Ishikawa (cell line): ENCODE results near the gene OR4K15.

Experiments used
- CEBPB ChIP-seq: IDR thresholded peaks from 2 replicates; pipeline ENCODE4 v1.6.1; 2012
- CREB1 ChIP-seq: IDR thresholded peaks from 2 replicates; pipeline ENCODE4 v1.6.1; 2012; ENCODE audit warnings: low read depth
- EGR1 ChIP-seq: IDR thresholded peaks from 2 replicates; pipeline ENCODE4 v1.6.1; 2012
- EP300 ChIP-seq: IDR thresholded peaks from 2 replicates; pipeline ENCODE4 v1.6.1; 2012; ENCODE audit warnings: borderline replicate concordance
- MAX ChIP-seq: IDR thresholded peaks from 2 replicates; pipeline ENCODE4 v1.6.1; 2012
- NFIC ChIP-seq: IDR thresholded peaks from 2 replicates; pipeline ENCODE4 v1.6.1; 2012
- RAD21 ChIP-seq: IDR thresholded peaks from 2 replicates; pipeline ENCODE4 v1.6.1; 2012; ENCODE audit warnings: low read depth
- TAF1 ChIP-seq: IDR thresholded peaks from 2 replicates; pipeline ENCODE4 v1.6.1; 2012; ENCODE audit warnings: low read depth, mild to moderate bottlenecking
- TCF12 ChIP-seq: IDR thresholded peaks from 2 replicates; pipeline ENCODE4 v1.6.1; 2012; ENCODE audit warnings: low read depth
- TEAD4 ChIP-seq: IDR thresholded peaks from 2 replicates; pipeline ENCODE4 v1.6.1; 2012
- YY1 ChIP-seq: IDR thresholded peaks from 2 replicates; pipeline ENCODE4 v1.6.1; 2012; ENCODE audit warnings: low read depth
- TF ChIP-seq, protein P1 (sequence below): IDR thresholded peaks from 2 replicates; pipeline ENCODE4 v1.6.1; 2012; ENCODE audit warnings: low read depth, mild to moderate bottlenecking

GRCh38 chr14:19947413-19948090 lies 27.8 kb upstream of the OR4K15 start:
- no peak for TF ChIP-seq TAF1
- no peak for TF ChIP-seq YY1
- TF ChIP-seq CEBPB = no peak
- TF ChIP-seq, protein P1, sequence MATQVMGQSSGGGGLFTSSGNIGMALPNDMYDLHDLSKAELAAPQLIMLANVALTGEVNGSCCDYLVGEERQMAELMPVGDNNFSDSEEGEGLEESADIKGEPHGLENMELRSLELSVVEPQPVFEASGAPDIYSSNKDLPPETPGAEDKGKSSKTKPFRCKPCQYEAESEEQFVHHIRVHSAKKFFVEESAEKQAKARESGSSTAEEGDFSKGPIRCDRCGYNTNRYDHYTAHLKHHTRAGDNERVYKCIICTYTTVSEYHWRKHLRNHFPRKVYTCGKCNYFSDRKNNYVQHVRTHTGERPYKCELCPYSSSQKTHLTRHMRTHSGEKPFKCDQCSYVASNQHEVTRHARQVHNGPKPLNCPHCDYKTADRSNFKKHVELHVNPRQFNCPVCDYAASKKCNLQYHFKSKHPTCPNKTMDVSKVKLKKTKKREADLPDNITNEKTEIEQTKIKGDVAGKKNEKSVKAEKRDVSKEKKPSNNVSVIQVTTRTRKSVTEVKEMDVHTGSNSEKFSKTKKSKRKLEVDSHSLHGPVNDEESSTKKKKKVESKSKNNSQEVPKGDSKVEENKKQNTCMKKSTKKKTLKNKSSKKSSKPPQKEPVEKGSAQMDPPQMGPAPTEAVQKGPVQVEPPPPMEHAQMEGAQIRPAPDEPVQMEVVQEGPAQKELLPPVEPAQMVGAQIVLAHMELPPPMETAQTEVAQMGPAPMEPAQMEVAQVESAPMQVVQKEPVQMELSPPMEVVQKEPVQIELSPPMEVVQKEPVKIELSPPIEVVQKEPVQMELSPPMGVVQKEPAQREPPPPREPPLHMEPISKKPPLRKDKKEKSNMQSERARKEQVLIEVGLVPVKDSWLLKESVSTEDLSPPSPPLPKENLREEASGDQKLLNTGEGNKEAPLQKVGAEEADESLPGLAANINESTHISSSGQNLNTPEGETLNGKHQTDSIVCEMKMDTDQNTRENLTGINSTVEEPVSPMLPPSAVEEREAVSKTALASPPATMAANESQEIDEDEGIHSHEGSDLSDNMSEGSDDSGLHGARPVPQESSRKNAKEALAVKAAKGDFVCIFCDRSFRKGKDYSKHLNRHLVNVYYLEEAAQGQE = no peak
- no peak for TF ChIP-seq MAX
- no peak for TF ChIP-seq EGR1
- TF ChIP-seq EP300 = no peak
- no peak for TF ChIP-seq NFIC
- no peak for TF ChIP-seq TEAD4
- no peak for TF ChIP-seq RAD21
- no peak for TF ChIP-seq CREB1
- no peak for TF ChIP-seq TCF12
